A673 (cell line): ENCODE measurements around the gene ANKRD16.

Experiments
- CTCF ChIP-seq: fragments of 300-800, 200-600 bp; sonication (generic); conservative IDR thresholded peaks from 2 replicates; pipeline ENCODE4 v1.5.1; 2017; ENCODE audit warnings: low read depth, mild to moderate bottlenecking, antibody characterized with exemption, low read length, moderate library complexity, mixed read lengths
- EZH2 ChIP-seq: fragments of 200-600 bp; sonication (generic); IDR thresholded peaks from 2 replicates; pipeline ENCODE4 v1.6.1; 2017; ENCODE audit warnings: borderline replicate concordance, low read depth, mild to moderate bottlenecking, mixed read lengths, antibody characterized with exemption, low read length; ENCODE audit not compliant: poor library complexity, severe bottlenecking

- TF ChIP-seq CTCF, result no peak
- no peak for TF ChIP-seq EZH2
Measured at GRCh38 chr10:5891009-5891408, 1.3 kb upstream of the ANKRD16 start.
